Esophagus muscularis mucosa (tissue), 4 donors: ENCODE data around the gene GSTM2. TPM values are rescaled to one million over a fixed set of nuclear protein-coding genes. Genes with fewer than 3 reads are reported as not detected.
"Not testable (repeated sequence)": the region's sequence is repeated elsewhere in the genome, so short reads cannot be mapped to it uniquely, and the experiment has no call there.

Experiments used
- DNase-seq: peaks from one replicate; pipeline ENCODE4 v3.0.0-alpha.2; 2017; ENCODE audit errors: extremely low spot score
- H3K27ac ChIP-seq, 4 donors: fragments of 200-600 bp; sonication (generic); replicated peaks in 1 of 4; 1 replicate in 3 of 4; 2 replicates in 1 of 4; pipeline ENCODE4 v1.5.1; 2016 to 2019; ENCODE audit warnings: mild to moderate bottlenecking in 1 of 4
- H3K27me3 ChIP-seq, 4 donors: fragments of 200-600 bp; sonication (generic); one replicate each; pipeline versions ENCODE4 v1.5.1 to v1.6.0; 2016 to 2019
- H3K36me3 ChIP-seq, 4 donors: fragments of 200-600 bp; sonication (generic); one replicate each; pipeline ENCODE4 v1.5.1; 2016 to 2019
- H3K4me1 ChIP-seq, 4 donors: fragments of 200-600 bp; sonication (generic); one replicate each; pipeline ENCODE4 v1.5.1; 2016 to 2019
- H3K4me3 ChIP-seq, 4 donors: fragments of 200-600 bp; sonication (generic); 1 replicate in 2 of 4; 2 replicates in 2 of 4; pipeline ENCODE4 v1.5.1; 2016 to 2019; ENCODE audit warnings: mild to moderate bottlenecking in 4 of 4, moderate library complexity in 1 of 4
- H3K9me3 ChIP-seq, 4 donors: fragments of 200-600 bp; sonication (generic); 1 replicate in 3 of 4; 2 replicates in 1 of 4; pipeline ENCODE4 v1.5.1; 2016 to 2019
- CTCF ChIP-seq, 3 experiments: fragments of 200-600 bp in 2 of 3; fragments of 450-650 bp in 1 of 3; sonication (generic) in 2 of 3; IDR thresholded peaks; one replicate each; pipeline ENCODE4 v1.5.1; 2017 to 2019; ENCODE audit warnings: antibody characterized with exemption in 3 of 3, mild to moderate bottlenecking in 2 of 3, moderate library complexity in 1 of 3
- EP300 ChIP-seq: sonication (generic); formaldehyde crosslinking; IDR thresholded peaks from one replicate; pipeline ENCODE4 v1.6.1; 2017; ENCODE audit warnings: antibody characterized with exemption
- POLR2A ChIP-seq: fragments of 450-650 bp; IDR thresholded peaks from one replicate; pipeline ENCODE4 v1.6.1; 2017; ENCODE audit warnings: antibody characterized with exemption, moderate library complexity, mild to moderate bottlenecking, low read depth
- POLR2AphosphoS5 ChIP-seq, 2 donors: sonication (generic); formaldehyde crosslinking; IDR thresholded peaks; one replicate each; pipeline ENCODE4 v1.6.1; 2017; ENCODE audit warnings: antibody characterized with exemption in 2 of 2
- WGBS: methylation state at CpG from one replicate; pipeline ENCODE4 v1.1.5; 2018; 5-methylcytosine and 5-hydroxymethylcytosine counted together
- intact Hi-C: fragments of 100-400 bp; cut with DNase I; formaldehyde crosslinking; loops from one replicate; pipeline ENCODE4 v1.15.1; 2023
- total RNA-seq, 4 donors: library from RNA; depleted of rRNA; stranded (reverse); fragments of >200 nt; gene quantifications; one replicate each; pipeline versions ENCODE4 v1.1.0 to v1.2.1, GENCODE V29; 2016

The GSTM2 gene
- total RNA-seq, 4 donors from 2014 or later: 19.9 to 59.0 (median 39.3) TPM

- 71% methylated on average over 3 of the region's 3 CpGs for WGBS
- Histone ChIP-seq H3K4me1 (no peaks in the 10 kb centered on the region), H3K4me3 (no peak overlapping the region), H3K27me3 (no peaks in the 10 kb centered on the region), H3K36me3 (peaks cover 0 to 25% (median 9%) of the 10 kb centered on the region in 4 donors), H3K9me3 (no peaks in the 10 kb centered on the region), H3K27ac (no peak overlapping the region)
- TF ChIP-seq POLR2AphosphoS5 (IDR thresholded peaks at IDR 0.05): no peak
- TF ChIP-seq CTCF (IDR thresholded peaks at IDR 0.05): no peak
- TF ChIP-seq EP300: no peak
- TF ChIP-seq POLR2A: no peak
- intact Hi-C loops: no loop called here
- peak; percentile 21 for DNase-seq
These were observed 9.6 kb downstream of the GSTM2 start for GRCh38 chr1:109677459-109677858.

- H3K4me3 ChIP-seq: not testable (repeated sequence)
These were observed 10.8 kb downstream of the GSTM2 start for GRCh38 chr1:109678637-109679036.

GRCh38 chr1:109684777-109685176, 16.9 kb downstream of the GSTM2 start:
- DNase-seq, H3K27me3 ChIP-seq, H3K4me3 ChIP-seq, H3K4me1 ChIP-seq, H3K36me3 ChIP-seq, H3K9me3 ChIP-seq, H3K27ac ChIP-seq: not testable (repeated sequence)
- no CpG with 5 or more reads among the region's 6 CpGs for WGBS
- intact Hi-C loops: loop anchor here (5.0 kb wide), 1 partner anchor 42 kb away; no protein-coding TSS in a partner anchor

More at GRCh38 chr1:109678637-109679036, 10.8 kb downstream of the GSTM2 start:
- intact Hi-C loops, H3K27ac ChIP-seq, DNase-seq, H3K4me1 ChIP-seq, H3K9me3 ChIP-seq, H3K27me3 ChIP-seq: not testable (repeated sequence)
- peaks cover 0 to 13% (median 3%) of the 10 kb centered on the region in 4 donors for H3K36me3 ChIP-seq
- whole genome bisulfite sequencing: 89% methylated on average over 2 of the region's 2 CpGs

GRCh38 chr1:109685399-109685798, 17.5 kb downstream of the GSTM2 start:
- intact Hi-C loops: loop anchor here (5.0 kb wide), 1 partner anchor 43 kb away; no protein-coding TSS in a partner anchor
- WGBS: no CpG with 5 or more reads among the region's 1 CpG
- not testable (repeated sequence) for H3K27me3 ChIP-seq, H3K27ac ChIP-seq, H3K36me3 ChIP-seq, H3K4me3 ChIP-seq, DNase-seq, H3K9me3 ChIP-seq, H3K4me1 ChIP-seq

- H3K27me3 ChIP-seq, H3K4me1 ChIP-seq, H3K4me3 ChIP-seq, DNase-seq, H3K36me3 ChIP-seq, H3K27ac ChIP-seq, H3K9me3 ChIP-seq: not testable (repeated sequence)
- intact Hi-C loops: loop anchor here (5.0 kb wide), 1 partner anchor 44 kb away; no protein-coding TSS in a partner anchor
- no CpG with 5 or more reads among the region's 4 CpGs for WGBS
These were observed 18.0 kb downstream of the GSTM2 start for GRCh38 chr1:109685890-109686289.

GRCh38 chr1:109687109-109687508, 19.3 kb downstream of the GSTM2 start:
- H3K27me3 ChIP-seq, H3K9me3 ChIP-seq, H3K36me3 ChIP-seq, H3K4me1 ChIP-seq: not testable (repeated sequence)
- H3K4me3 ChIP-seq: peak overlapping the region in 1 of 4 donors; percentile 64
- no CpG with 5 or more reads among the region's 11 CpGs for WGBS
- DNase-seq: peak; percentile 4
- intact Hi-C loops: loop anchor here (5.0 kb wide), 1 partner anchor 45 kb away; no protein-coding TSS in a partner anchor
- peak overlapping the region in 1 of 4 donors; percentile 71 for H3K27ac ChIP-seq

- no peak for DNase-seq
- Histone ChIP-seq H3K4me1 (no peaks in the 10 kb centered on the region), H3K9me3 (no peaks in the 10 kb centered on the region), H3K4me3 (peak within 1 kb of the TSS in 1 of 4 donors; percentile 64), H3K36me3 (no peaks in the 10 kb centered on the region), H3K27ac (peak within 1 kb of the TSS in 1 of 4 donors; percentile 71), H3K27me3 (no peaks in the 10 kb centered on the region)
- WGBS: no CpG with 5 or more reads among the region's 46 CpGs
- intact Hi-C loops: loop anchor here (5.0 kb wide), 1 partner anchor 46 kb away; no protein-coding TSS in a partner anchor
- no peak for TF ChIP-seq CTCF (IDR thresholded peaks at IDR 0.05)
- no peak for TF ChIP-seq EP300
- TF ChIP-seq POLR2AphosphoS5 (IDR thresholded peaks at IDR 0.05): no peak
- no peak for TF ChIP-seq POLR2A
These were observed 20.0 kb downstream of the GSTM2 start, which contains the start of gene GSTM1 for GRCh38 chr1:109687641-109688499. TSS of gene GSTM1 (plus strand) at chr1:109687817. CDS start at chr1:109687874, 57 bp downstream.
